GM19238 (cell line): ENCODE results near the gene GALNT10.

Experiments used
- DNase-seq: peaks from one replicate; pipeline ENCODE4 v3.0.0; 2011; ENCODE audit warnings: low spot score; ENCODE audit not compliant: insufficient read length

Gene GALNT10

DNA sequence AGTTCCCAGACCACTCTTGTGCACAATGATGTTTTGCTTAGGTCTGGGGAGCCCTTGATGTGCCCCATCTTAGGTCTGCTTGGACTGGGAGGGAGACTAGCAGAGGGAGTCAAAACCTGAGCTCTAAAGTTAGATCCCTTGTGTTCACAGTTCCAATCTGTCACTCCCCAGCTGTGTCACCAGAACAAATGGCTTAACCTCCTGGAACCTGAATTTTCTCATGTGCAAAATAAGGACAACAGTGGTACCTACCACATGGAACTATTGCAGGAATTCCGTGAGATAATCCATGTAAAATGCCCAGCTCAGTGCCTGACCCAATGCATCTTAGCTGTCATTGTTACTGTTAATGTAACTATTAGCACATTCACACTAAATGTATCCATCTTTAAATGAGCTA, 45.5 kb downstream of the GALNT10 start:
- no peak for DNase-seq

DNA sequence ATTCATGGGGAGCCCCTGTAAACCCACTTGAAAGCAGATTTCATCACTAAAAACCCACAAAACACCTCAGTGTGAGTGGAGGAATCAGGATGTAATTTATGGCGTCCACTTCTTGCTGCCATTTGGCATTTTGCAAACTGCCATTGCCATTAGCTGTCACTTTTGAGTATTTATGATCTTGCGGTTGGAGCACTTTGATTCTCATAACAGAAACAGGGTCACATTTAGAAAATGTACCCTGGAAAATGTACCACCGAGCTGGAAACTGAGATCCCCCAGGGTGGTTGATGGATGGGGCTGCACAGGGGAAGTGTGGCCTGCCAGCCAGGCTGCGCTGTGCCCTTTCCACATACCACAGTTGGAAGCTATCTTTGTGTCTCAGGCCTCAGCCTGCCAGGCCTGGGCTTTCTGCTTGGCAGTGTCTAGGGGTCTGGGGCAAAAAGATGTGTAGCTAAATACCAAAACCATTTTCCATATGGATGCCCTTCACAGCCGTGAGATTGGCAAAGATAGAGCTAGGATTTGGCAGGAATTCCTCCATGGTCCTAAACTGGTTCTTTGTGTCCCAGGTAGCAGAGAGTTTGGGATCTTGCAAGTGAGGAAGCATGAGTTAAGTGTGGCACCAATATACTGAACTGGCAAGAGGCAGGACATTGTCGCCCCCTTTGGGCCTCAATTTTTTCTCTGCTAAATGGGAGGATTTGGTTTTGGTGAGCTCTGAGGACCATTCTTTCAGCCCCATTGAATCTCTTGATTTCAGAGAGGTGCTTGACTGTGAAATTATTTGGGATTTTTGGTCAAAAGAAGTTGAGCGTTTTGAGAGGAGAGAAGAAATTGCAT, 46.2 kb downstream of the GALNT10 start:
- no peak for DNase-seq

- DNase-seq, result no peak
Measured at GRCh38 chr5:154237376-154237743, 46.8 kb downstream of the GALNT10 start.

GRCh38 chr5:154237946-154238345, 47.4 kb downstream of the GALNT10 start:
- DNase-seq, result no peak

- no peak for DNase-seq
Measured at GRCh38 chr5:154238776-154239481, 48.4 kb downstream of the GALNT10 start.

DNA sequence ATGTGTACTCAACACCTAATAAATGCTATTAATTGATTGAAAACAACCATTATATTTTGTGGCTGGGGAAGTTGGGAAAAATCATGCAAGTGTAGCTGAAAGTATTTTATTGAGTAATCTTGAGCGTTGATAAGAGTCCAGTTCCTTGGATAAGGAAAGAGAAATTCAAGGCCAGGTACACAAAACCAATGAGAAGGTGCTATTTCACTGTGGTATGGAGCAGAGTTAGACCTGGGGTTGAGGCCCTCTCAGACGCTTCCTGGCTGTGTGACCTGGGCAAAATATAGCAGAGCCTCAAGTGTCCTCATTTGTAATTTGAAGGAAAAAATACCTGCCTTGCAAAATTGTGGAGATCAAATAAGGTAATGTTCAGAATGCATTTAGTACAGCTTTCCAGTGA, 50.1 kb downstream of the GALNT10 start:
- no peak for DNase-seq

DNA sequence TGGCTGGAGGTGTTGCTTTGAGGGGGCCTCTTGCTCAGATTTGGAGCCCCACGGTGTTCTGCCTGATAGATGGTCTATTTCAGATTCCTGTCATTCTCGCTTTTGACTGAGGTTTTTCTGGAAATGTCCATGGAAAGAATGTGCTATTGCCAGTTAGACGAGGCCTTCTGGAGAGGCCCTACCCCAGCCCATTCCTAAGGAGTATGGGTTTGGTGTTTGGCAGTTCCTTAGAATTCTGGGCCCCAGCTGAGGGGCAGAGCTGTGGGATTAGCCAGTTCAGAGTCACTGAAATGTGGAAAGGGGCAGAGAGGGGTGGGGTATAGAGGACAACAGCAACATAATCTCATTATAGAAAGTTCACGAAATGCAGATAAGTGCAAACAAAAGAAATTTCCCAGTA, 50.5 kb downstream of the GALNT10 start:
- DNase-seq, result no peak

DNA sequence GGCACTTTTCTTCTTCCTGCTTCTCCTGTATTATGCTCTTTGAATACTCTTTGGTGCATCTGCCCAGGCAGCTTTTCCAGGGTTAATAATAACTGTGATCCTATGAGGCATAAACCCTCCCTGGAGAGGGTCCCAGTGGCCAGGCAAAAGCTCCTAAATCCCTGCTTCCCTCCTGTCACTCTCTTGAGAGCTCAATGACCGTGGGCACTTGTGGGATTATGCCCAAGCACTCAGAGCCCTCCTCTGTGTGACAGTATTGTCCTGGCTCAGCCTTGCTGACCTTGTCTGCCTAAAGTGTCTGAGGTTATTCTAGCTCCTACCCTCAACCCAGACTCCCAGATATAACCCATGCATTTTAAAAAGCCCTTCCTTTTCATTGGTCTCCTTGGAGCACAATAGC, 51.9 kb downstream of the GALNT10 start:
- DNase-seq, result no peak

GRCh38 chr5:154242964-154243376, 52.4 kb downstream of the GALNT10 start:
- DNase-seq, result no peak

GRCh38 chr5:154243736-154244135, 53.2 kb downstream of the GALNT10 start:
- no peak for DNase-seq

DNA sequence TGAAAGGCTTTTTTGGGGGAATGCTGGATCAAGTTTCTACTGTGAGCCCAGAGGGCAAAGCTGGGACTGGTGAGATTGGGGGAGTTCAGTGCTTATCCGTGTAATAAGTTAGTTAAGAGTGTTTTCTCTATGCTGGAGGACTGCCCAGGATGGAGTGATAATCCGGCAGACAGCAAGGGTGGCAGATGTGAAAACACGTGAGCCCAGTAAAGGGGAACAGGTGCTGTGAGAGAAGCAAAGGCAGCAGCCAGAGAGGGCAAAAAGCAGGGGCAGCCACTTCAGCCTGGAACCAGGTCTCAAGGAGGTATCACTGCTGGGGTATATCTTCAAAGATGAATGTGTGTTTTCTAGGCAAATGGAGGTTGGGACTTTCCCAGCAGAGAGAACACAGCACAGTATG, 53.9 kb downstream of the GALNT10 start:
- DNase-seq, result no peak

GRCh38 chr5:154248691-154249090, 58.2 kb downstream of the GALNT10 start:
- DNase-seq, result no peak

DNA sequence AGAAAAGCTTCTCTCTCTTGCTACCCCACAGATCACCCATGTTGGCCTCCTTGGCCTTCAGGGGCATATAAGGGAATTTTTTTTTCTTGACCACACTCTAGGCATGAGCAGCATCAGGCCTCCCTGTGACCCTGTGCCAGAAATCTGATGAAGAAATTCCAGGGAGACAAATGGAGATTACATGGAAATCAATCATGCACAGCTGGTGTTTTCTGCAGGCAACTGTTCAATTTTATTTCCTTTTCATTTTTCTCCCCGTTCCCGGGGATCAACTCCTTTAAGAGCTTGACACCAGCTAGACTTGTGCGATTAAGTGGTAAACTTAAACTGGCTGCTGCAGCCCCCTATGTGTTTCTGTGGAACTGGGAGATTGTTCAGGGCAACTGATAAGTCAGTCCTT, 59.3 kb downstream of the GALNT10 start:
- DNase-seq, result no peak

GRCh38 chr5:154251529-154251928, 61.0 kb downstream of the GALNT10 start:
- DNase-seq, result no peak

GRCh38 chr5:154253807-154254206, 63.3 kb downstream of the GALNT10 start:
- no peak for DNase-seq

GRCh38 chr5:154254896-154255295, 64.4 kb downstream of the GALNT10 start:
- no peak for DNase-seq

- DNase-seq, result no peak
Measured at GRCh38 chr5:154257046-154257445, 66.5 kb downstream of the GALNT10 start.

DNA sequence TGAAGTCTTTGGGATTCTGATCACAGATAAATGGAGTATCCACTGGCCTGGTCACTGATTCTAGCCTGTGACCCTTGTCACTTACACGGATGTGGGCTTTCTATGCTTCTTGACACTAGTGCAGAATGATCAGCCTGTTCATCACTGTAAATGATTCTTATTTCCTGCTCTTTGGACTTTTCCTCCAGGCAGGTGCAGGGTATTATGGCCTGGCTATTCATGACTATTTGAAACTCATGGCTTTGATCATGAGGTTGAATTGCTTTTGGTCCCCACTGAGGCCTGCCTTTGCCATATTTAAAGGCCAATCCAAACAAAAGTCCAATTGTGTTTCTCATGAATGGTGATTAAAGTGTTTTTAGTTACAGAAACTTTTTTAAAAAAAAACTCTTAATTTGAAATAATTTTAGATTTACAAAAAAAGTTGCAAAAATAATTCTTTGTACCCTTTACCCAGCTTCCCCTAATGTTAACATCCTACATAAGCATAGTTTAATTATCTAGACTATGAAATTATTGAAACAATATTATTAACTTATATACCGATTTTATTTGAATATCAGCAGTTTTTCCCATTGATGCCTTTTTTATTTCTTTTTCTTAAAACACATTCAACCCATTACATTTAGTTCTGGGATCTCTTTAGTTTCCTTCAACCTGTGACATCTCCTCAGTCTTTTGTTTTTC, 68.1 kb downstream of the GALNT10 start:
- no peak for DNase-seq

DNA sequence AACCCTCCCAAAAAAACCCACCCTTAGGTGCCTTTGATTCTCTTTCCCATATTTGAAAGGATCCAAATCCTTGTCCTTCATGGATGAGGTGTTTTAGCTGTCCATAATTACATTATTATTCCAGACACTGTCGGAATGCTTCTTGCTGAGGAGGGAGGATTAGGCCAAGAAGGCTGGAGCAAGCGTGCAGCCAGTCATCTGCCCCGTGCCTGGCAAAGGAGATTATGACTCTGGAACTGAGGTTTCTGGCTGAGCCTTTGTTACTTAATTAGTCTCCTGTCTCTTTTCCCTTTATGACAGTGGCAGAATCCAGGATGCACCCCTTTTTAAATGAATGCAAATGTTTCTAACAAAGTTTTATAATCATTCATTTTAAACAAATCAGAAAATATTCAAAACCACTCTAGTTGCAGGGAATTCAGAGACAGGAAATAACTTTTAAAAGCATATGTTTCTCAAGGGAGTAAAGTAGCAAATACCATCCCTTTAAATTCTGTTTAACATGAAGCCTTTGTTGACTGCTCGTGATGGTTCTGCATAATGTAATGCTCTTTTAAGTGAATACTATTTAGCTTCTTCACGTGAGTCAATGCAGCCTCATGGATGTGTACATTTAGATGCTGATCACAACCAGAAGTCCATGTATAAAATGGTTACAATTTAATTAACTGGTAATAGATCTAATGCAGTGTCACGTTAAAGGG, 69.8 kb downstream of the GALNT10 start:
- DNase-seq, result no peak

DNA sequence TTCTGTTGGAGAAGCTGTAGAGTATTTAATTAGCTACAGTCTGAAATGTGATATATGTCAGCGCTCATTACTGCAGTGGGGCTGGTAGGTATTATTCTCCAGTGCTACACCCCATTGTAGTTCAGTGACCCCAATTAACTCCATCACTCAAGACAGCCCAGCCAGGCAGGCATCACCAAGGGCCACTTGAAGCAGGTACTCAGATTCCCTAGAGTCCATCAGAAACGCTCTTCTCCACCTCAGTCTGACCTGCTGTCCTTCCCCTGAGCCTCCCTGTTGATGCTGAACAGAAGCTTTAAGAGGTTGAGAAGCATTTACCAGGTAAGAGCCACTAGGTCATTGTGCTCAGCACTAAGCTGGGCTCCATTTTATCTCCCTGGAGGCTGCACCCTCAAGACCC, 71.8 kb downstream of the GALNT10 start:
- no peak for DNase-seq

GRCh38 chr5:154264549-154265196, 74.1 kb downstream of the GALNT10 start:
- DNase-seq, result no peak
